HepG2 (cell line): Measurements from ENCODE around the gene TCF12. TPM values are rescaled to one million over a fixed set of nuclear protein-coding genes. Genes with fewer than 3 reads are reported as not detected.

Source experiments
- ATAC-seq: fragments of 200-7000 bp; cut with Tn5 transposase; 3 replicates; pipeline ENCODE4 v1.9.1; 2020; ENCODE audit warnings: mild to moderate bottlenecking, moderate library complexity
- BruUV-seq: library from RNA; stranded (reverse); fragments of 400-500 nt; replicated peaks from 2 replicates; lab custom pipeline; 2021; lab: Mats Ljungman, UMichigan
- CTCF ChIA-PET: fragments of 300-600 bp; formaldehyde crosslinking; extraction: SDS; loops from one replicate; lab custom pipeline; 2021; ENCODE audit warnings: low total read pairs, inconsistent platforms, low intra/inter-chr PET ratio; lab: Yijun Ruan, JAX
- POLR2A ChIA-PET: fragments of 350-600 bp; sonication (Branson Sonifier 250); formaldehyde crosslinking; loops from one replicate; lab custom pipeline; 2020; ENCODE audit warnings: antibody characterized with exemption, inconsistent platforms; lab: Yijun Ruan, JAX
- DNase-seq: peaks from one replicate; pipeline ENCODE4 v3.0.0-alpha.2; 2015; ENCODE audit warnings: low spot score
- FAIRE-seq: peaks from 3 replicates; lab custom pipeline; 2011; peaks lifted over from hg19 to GRCh38; lab: Jason Lieb, UNC
- H2AFZ ChIP-seq: one replicate; pipeline ENCODE4 v1.6.1; 2011; ENCODE audit warnings: low read length, inconsistent platforms
- H3K27ac ChIP-seq: fragments of 300-600 bp; 3 replicates; pipeline ENCODE4 v1.8.0; 2011; ENCODE audit warnings: mixed run types, mild to moderate bottlenecking, mixed read lengths, low read length, inconsistent platforms; ENCODE audit not compliant: insufficient read depth; ENCODE audit errors: extremely low read length
- H3K27me3 ChIP-seq, 2 experiments: fragments of 200-600 bp in 1 of 2; 2 replicates in 1 of 2; 3 replicates in 1 of 2; pipeline versions ENCODE4 v1.6.0 to v1.8.0; 2011; ENCODE audit warnings: low read length in 2 of 2, mild to moderate bottlenecking in 2 of 2, moderate library complexity in 2 of 2, inconsistent platforms in 1 of 2; ENCODE audit not compliant: insufficient read depth in 2 of 2, control insufficient read depth in 1 of 2
- H3K36me3 ChIP-seq, 2 experiments: fragments of 200-600 bp in 1 of 2; replicated peaks in 1 of 2; 2 replicates in 1 of 2; 3 replicates in 1 of 2; pipeline versions ENCODE4 v1.5.1 to v1.8.0; 2011; ENCODE audit warnings: low read length in 2 of 2, inconsistent platforms in 1 of 2; ENCODE audit not compliant: insufficient read depth in 2 of 2, control insufficient read depth in 1 of 2
- H3K4me1 ChIP-seq: 2 replicates; pipeline ENCODE4 v1.5.1; 2012; ENCODE audit warnings: low read length, inconsistent platforms; ENCODE audit not compliant: insufficient read depth
- H3K4me2 ChIP-seq: 2 replicates; pipeline ENCODE4 v1.6.0; 2011; ENCODE audit warnings: low read depth, low read length, inconsistent platforms
- H3K4me3 ChIP-seq, 3 experiments: fragments of 200-600 bp in 1 of 3; sonication (generic), shearing (Covaris generic) in 1 of 3; replicated peaks in 1 of 3; 2 replicates each; pipeline ENCODE4 v1.5.1; 2011 to 2016; ENCODE audit warnings: low read length in 3 of 3, inconsistent platforms in 2 of 3, low read depth in 2 of 3, mild to moderate bottlenecking in 2 of 3, control low read depth in 1 of 3, mixed read lengths in 1 of 3; ENCODE audit not compliant: insufficient read depth in 1 of 3
- H3K79me2 ChIP-seq: one replicate; pipeline ENCODE4 v1.6.1; 2011; ENCODE audit warnings: low read length, inconsistent platforms; ENCODE audit not compliant: insufficient read depth
- H3K9ac ChIP-seq: 2 replicates; pipeline ENCODE4 v1.6.0; 2011; ENCODE audit warnings: mild to moderate bottlenecking, low read depth, low read length, inconsistent platforms; ENCODE audit not compliant: insufficient read depth
- H3K9me3 ChIP-seq: 2 replicates; pipeline ENCODE4 v1.5.1; 2012; ENCODE audit warnings: mild to moderate bottlenecking, low read length
- H4K20me1 ChIP-seq: 2 replicates; pipeline ENCODE4 v1.6.0; 2011; ENCODE audit warnings: inconsistent platforms, mild to moderate bottlenecking, low read length, moderate library complexity; ENCODE audit not compliant: insufficient read depth
- CTCF ChIP-seq: sonication (generic); formaldehyde crosslinking; IDR thresholded peaks from 2 replicates; pipeline ENCODE4 v1.5.0; 2020; ENCODE audit warnings: mild to moderate bottlenecking, missing genetic modification reagents, moderate library complexity
- MYC ChIP-seq: sonication (generic); formaldehyde crosslinking; IDR thresholded peaks from 2 replicates; pipeline ENCODE4 v1.9.0; 2021; ENCODE audit warnings: missing genetic modification reagents, borderline replicate concordance
- PTBP1 ChIP-seq: fragments of 200-400 bp; formaldehyde crosslinking; IDR thresholded peaks from 2 replicates; pipeline ENCODE4 v1.6.1; 2018; ENCODE audit warnings: low read length, low read depth; ENCODE audit not compliant: poor library complexity, severe bottlenecking
- STAG1 ChIP-seq: sonication (generic); formaldehyde crosslinking; IDR thresholded peaks from 2 replicates; pipeline ENCODE4 v1.4.0; 2020; ENCODE audit warnings: missing genetic modification reagents
- THYN1 ChIP-seq: sonication (generic); formaldehyde crosslinking; IDR thresholded peaks from 2 replicates; pipeline ENCODE4 v1.8.1; 2023; ENCODE audit warnings: low read depth, mild to moderate bottlenecking, moderate library complexity, missing genetic modification reagents, borderline replicate concordance
- ZNF34 ChIP-seq: sonication (generic); formaldehyde crosslinking; IDR thresholded peaks from 2 replicates; pipeline ENCODE4 v1.4.0; 2020; ENCODE audit warnings: mild to moderate bottlenecking, missing genetic modification reagents, borderline replicate concordance
- ZNF660 ChIP-seq: sonication (generic); formaldehyde crosslinking; IDR thresholded peaks from 2 replicates; pipeline ENCODE4 v1.5.1; 2020; ENCODE audit warnings: mild to moderate bottlenecking, low read depth, missing genetic modification reagents, borderline replicate concordance
- WGBS: methylation state at CpG from one replicate; pipeline ENCODE4 v1.1.6; 2017; ENCODE audit warnings: low lambda C conversion rate; 5-methylcytosine and 5-hydroxymethylcytosine counted together
- in situ Hi-C: cut with HindIII; loops from 2 replicates; pipeline ENCODE4 v1.10.0; 2017; ENCODE audit warnings: low pct_unique_long_range_greater_than_20kb; ENCODE audit not compliant: extremely low pct_ligation_motif_present
- intact Hi-C: fragments of 100-400 bp; cut with micrococcal nuclease; formaldehyde crosslinking; loops from one replicate; pipeline ENCODE4 v1.10.0; 2022; ENCODE audit not compliant: unreplicated experiment
- polyA plus RNA-seq, 8 experiments: library from polyadenylated mRNA; depleted of rRNA in 3 of 8; stranded (reverse) in 7 of 8; unstranded in 1 of 8; fragments of >200 nt; fragmentation: Illumina TruSeq in 4 of 8; extraction: Trizol in 4 of 8; gene quantifications; 2 replicates each; pipeline versions ENCODE4 v1.2.1 to v1.2.3, GENCODE V29; 2011 to 2016; ENCODE audit warnings: low read depth in 4 of 8, missing spikeins in 1 of 8, mixed read lengths in 1 of 8; ENCODE audit not compliant: insufficient read depth in 1 of 8
- total RNA-seq, 5 experiments: library from RNA; depleted of rRNA; stranded (reverse); fragments of >200 nt; fragmentation: Illumina TruSeq; extraction: Trizol; gene quantifications; 2 replicates each; pipeline ENCODE4 v1.2.3, GENCODE V29; 2016; ENCODE audit warnings: low read depth in 1 of 5

The TCF12 gene
- total and polyA plus RNA-seq, 2 of the 13 experiments (the other 11 are each of a cell fraction or from before 2014, with no cell fraction given): 48.6 to 51.1 TPM

- POLR2A ChIA-PET: no interaction called here
These were observed 98.6 kb downstream of the TCF12 start for GRCh38 chr15:57017024-57017423.

More at GRCh38 chr15:57017024-57017423, 98.6 kb downstream of the TCF12 start:
- WGBS: 67% methylated on average over 3 of the region's 3 CpGs
- H3K4me1 ChIP-seq: peaks cover 23% of the 10 kb centered on the region
- no peak for FAIRE-seq
- CTCF ChIA-PET: no interaction called here
- no peak overlapping the region for H3K9ac ChIP-seq
- intact Hi-C loops: no loop called here
- peaks cover 6% of the 10 kb centered on the region; the same call in 1 of the 2 replicates for H4K20me1 ChIP-seq
- in situ Hi-C loops: no loop called here
- peaks cover 55% of the 10 kb centered on the region for H3K79me2 ChIP-seq
- no peak overlapping the region for H3K4me3 ChIP-seq
- no peak for TF ChIP-seq ZNF34 (CRISPR knock-in tag)
- TF ChIP-seq STAG1 (CRISPR knock-in tag): peak; percentile 16; the same call in 1 of the 2 replicates
- no peak for TF ChIP-seq ZNF660 (CRISPR knock-in tag)
- TF ChIP-seq THYN1: no peak
- TF ChIP-seq CTCF (CRISPR knock-in tag): peak; percentile 19; the same call in 1 of the 2 replicates
- no peak for TF ChIP-seq MYC
- TF ChIP-seq PTBP1: no peak
- TF ChIP-seq, all 625 proteins: peak for 2
- Histone ChIP-seq H3K27me3 (no peaks in the 10 kb centered on the region), H2AFZ (no peak overlapping the region), H3K27ac (no peak overlapping the region), H3K9me3 (no peaks in the 10 kb centered on the region), H3K4me2 (no peak overlapping the region), H3K36me3 (peaks cover 0 to 2% of the 10 kb centered on the region in 2 experiments; a peak in 2 of 5 replicates)
- BruUV-seq: no TSS peak
- ATAC-seq: no peak
- peak; percentile 15 for DNase-seq
